ENCODE results near the gene GATB. TPM values are rescaled to one million over a fixed set of nuclear protein-coding genes. Genes with fewer than 3 reads are reported as not detected.

Gene GATB
- total RNA-seq, 1 experiment from 2014 or later, result 20.4 TPM

DNA sequence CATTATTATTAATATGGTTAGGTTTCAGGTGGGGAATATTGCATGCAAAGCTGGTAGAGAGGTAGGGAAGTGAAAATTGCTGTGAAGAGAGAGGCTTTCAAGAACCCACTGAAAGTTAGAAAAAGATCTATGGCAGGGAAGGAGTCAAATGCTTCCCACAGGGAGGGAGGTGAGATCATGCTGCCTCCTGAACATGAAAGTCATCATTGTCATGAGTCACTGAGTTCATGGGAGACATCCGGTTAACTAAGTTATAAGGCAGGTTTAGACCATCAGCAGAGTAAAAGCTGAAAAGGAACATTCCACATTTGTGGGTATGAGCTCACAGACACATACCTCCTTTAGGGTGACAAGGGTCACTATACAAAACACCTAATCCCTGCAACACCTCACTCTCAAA lies 16.2 kb downstream of the GATB start:
- peaks cover 17% of the 10 kb centered on the region; the same call in 1 of the 2 replicates for H3K79me2 ChIP-seq (ENCODE audit: low read length)
- intact Hi-C loops (cut with micrococcal nuclease), result no loop called here
- ChIA-PET POLR2A (ENCODE audit: unreplicated experiment) (no interaction called here), CTCF (no interaction called here)
- no peak overlapping the region for H2AFZ ChIP-seq (ENCODE audit: low read length)
- H3K27me3 ChIP-seq (ENCODE audit: low read length), result no peaks in the 10 kb centered on the region
- TF ChIP-seq EZH2phosphoT487 (IDR thresholded peaks at IDR 0.05; ENCODE audit: borderline replicate concordance, low read length), result no peak
- TF ChIP-seq, protein P1, sequence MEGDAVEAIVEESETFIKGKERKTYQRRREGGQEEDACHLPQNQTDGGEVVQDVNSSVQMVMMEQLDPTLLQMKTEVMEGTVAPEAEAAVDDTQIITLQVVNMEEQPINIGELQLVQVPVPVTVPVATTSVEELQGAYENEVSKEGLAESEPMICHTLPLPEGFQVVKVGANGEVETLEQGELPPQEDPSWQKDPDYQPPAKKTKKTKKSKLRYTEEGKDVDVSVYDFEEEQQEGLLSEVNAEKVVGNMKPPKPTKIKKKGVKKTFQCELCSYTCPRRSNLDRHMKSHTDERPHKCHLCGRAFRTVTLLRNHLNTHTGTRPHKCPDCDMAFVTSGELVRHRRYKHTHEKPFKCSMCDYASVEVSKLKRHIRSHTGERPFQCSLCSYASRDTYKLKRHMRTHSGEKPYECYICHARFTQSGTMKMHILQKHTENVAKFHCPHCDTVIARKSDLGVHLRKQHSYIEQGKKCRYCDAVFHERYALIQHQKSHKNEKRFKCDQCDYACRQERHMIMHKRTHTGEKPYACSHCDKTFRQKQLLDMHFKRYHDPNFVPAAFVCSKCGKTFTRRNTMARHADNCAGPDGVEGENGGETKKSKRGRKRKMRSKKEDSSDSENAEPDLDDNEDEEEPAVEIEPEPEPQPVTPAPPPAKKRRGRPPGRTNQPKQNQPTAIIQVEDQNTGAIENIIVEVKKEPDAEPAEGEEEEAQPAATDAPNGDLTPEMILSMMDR (conservative IDR thresholded peaks at IDR 0.05; ENCODE audit: low read depth, low read length), result no peak
- no peak for TF ChIP-seq EZH2 (IDR thresholded peaks at IDR 0.05; ENCODE audit: low read length, unreplicated experiment)
- no peaks in the 10 kb centered on the region for H3F3A ChIP-seq (ENCODE audit: low read length, unreplicated experiment)
- BruUV-seq (replicated peaks), result no TSS peak
- no peak overlapping the region for H3K4me3 ChIP-seq (ENCODE audit: low read length)
- ATAC-seq, result peak; percentile 85
- H3K36me3 ChIP-seq (ENCODE audit: low read depth, low read length), result no peaks in the 10 kb centered on the region
- no peaks in the 10 kb centered on the region for H3K9me2 ChIP-seq (replicated peaks; ENCODE audit: low read length)
- H3K4me2 ChIP-seq (ENCODE audit: low read length), result peak overlapping the region; percentile 53
- no peaks in the 10 kb centered on the region for H4K20me1 ChIP-seq (ENCODE audit: low read length)
- H3K27ac ChIP-seq (ENCODE audit: low read length), result peak overlapping the region; percentile 88
- no peaks in the 10 kb centered on the region for H3K9me3 ChIP-seq (ENCODE audit: low read length)
- DNase-seq, result peak; percentile 87
- H3K9ac ChIP-seq (ENCODE audit: low read length), result peak overlapping the region; percentile 79
- peaks cover 39% of the 10 kb centered on the region for H3K4me1 ChIP-seq (ENCODE audit: insufficient read depth, low read length)

DNA sequence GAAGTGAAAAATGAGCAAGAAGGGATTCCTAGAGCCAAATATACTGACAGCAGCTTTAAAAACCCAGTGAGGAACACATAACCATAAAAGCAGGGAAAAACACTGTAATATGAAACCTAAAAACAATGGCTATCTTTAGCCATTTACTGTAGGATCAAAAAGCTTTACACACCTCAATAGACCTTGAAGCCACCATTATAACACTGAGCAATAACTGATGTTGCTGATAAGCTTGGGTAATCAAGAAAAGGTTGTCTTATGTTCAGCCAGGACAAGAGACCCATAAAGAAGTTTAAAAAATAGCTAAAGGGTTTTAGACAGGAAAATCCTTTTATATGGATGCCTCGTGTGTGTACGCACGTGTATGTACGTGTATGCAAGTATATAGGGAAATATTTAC lies 16.9 kb downstream of the GATB start:
- peaks cover 39% of the 10 kb centered on the region for H3K4me1 ChIP-seq (ENCODE audit: insufficient read depth, low read length)
- peaks cover 17% of the 10 kb centered on the region; the same call in 1 of the 2 replicates for H3K79me2 ChIP-seq (ENCODE audit: low read length)
- CTCF ChIA-PET, result no interaction called here
- BruUV-seq (replicated peaks), result no TSS peak
- H3K27me3 ChIP-seq (ENCODE audit: low read length), result no peaks in the 10 kb centered on the region
- peak overlapping the region; percentile 74 for H3K9ac ChIP-seq (ENCODE audit: low read length)
- H3K4me2 ChIP-seq (ENCODE audit: low read length), result 0 out of 2 replicates have a peak overlapping the region, but pooled peaks have one; percentile 23
- no peak for ATAC-seq
- no peaks in the 10 kb centered on the region for H3K9me3 ChIP-seq (ENCODE audit: low read length)
- DNase-seq, result no peak
- intact Hi-C loops (cut with micrococcal nuclease), result no loop called here
- POLR2A ChIA-PET (ENCODE audit: unreplicated experiment), result no interaction called here
- peak overlapping the region; percentile 88 for H3K27ac ChIP-seq (ENCODE audit: low read length)
- H4K20me1 ChIP-seq (ENCODE audit: low read length), result no peaks in the 10 kb centered on the region
- no peak overlapping the region for H2AFZ ChIP-seq (ENCODE audit: low read length)
- no peak overlapping the region for H3K4me3 ChIP-seq (ENCODE audit: low read length)
- H3F3A ChIP-seq (ENCODE audit: low read length, unreplicated experiment), result no peaks in the 10 kb centered on the region
- TF ChIP-seq EZH2 (IDR thresholded peaks at IDR 0.05; ENCODE audit: low read length, unreplicated experiment) (no peak), EZH2phosphoT487 (IDR thresholded peaks at IDR 0.05; ENCODE audit: borderline replicate concordance, low read length) (no peak)
- TF ChIP-seq, protein P1 (conservative IDR thresholded peaks at IDR 0.05; ENCODE audit: low read depth, low read length), result no peak
- peaks cover 3% of the 10 kb centered on the region; the same call in 1 of the 2 replicates for H3K36me3 ChIP-seq (ENCODE audit: low read depth, low read length)
- H3K9me2 ChIP-seq (replicated peaks; ENCODE audit: low read length), result no peaks in the 10 kb centered on the region

GRCh38 chr4:151743128-151743854 lies 17.5 kb downstream of the GATB start:
- Histone ChIP-seq H3K4me2 (ENCODE audit: low read length) (no peak overlapping the region), H3K9me2 (replicated peaks; ENCODE audit: low read length) (no peaks in the 10 kb centered on the region), H3K36me3 (ENCODE audit: low read depth, low read length) (peaks cover 6% of the 10 kb centered on the region; the same call in 1 of the 2 replicates), H3K4me3 (ENCODE audit: low read length) (no peak overlapping the region), H3F3A (ENCODE audit: low read length, unreplicated experiment) (no peaks in the 10 kb centered on the region), H4K20me1 (ENCODE audit: low read length) (no peaks in the 10 kb centered on the region), H3K79me2 (ENCODE audit: low read length) (peaks cover 17% of the 10 kb centered on the region; the same call in 1 of the 2 replicates), H3K9ac (ENCODE audit: low read length) (peak overlapping the region; percentile 74), H2AFZ (ENCODE audit: low read length) (no peak overlapping the region), H3K27ac (ENCODE audit: low read length) (peak overlapping the region; percentile 88), H3K27me3 (ENCODE audit: low read length) (no peaks in the 10 kb centered on the region), H3K9me3 (ENCODE audit: low read length) (no peaks in the 10 kb centered on the region), H3K4me1 (ENCODE audit: insufficient read depth, low read length) (peaks cover 39% of the 10 kb centered on the region)
- CTCF ChIA-PET, result no interaction called here
- intact Hi-C loops (cut with micrococcal nuclease), result no loop called here
- ATAC-seq (no peak), DNase-seq (no peak)
- BruUV-seq (replicated peaks), result no TSS peak
- TF ChIP-seq, protein P1 (conservative IDR thresholded peaks at IDR 0.05; ENCODE audit: low read depth, low read length), result no peak
- no peak for TF ChIP-seq EZH2 (IDR thresholded peaks at IDR 0.05; ENCODE audit: low read length, unreplicated experiment)
- no peak for TF ChIP-seq EZH2phosphoT487 (IDR thresholded peaks at IDR 0.05; ENCODE audit: borderline replicate concordance, low read length)
- POLR2A ChIA-PET (ENCODE audit: unreplicated experiment), result no interaction called here
